GM18507 (cell line): ENCODE results near the gene GJA8.
"Not testable (repeated sequence)": the region's sequence is repeated elsewhere in the genome, so short reads cannot be mapped to it uniquely, and the experiment has no call there.

Experiments
- DNase-seq: peaks from one replicate; pipeline ENCODE4 v3.0.0; 2011; ENCODE audit warnings: low read depth; ENCODE audit not compliant: insufficient read length; ENCODE audit errors: extremely low spot score
- FAIRE-seq: peaks from 2 replicates; lab custom pipeline; 2011; peaks lifted over from hg19 to GRCh38; lab: Jason Lieb, UNC

GJA8 gene

DNA sequence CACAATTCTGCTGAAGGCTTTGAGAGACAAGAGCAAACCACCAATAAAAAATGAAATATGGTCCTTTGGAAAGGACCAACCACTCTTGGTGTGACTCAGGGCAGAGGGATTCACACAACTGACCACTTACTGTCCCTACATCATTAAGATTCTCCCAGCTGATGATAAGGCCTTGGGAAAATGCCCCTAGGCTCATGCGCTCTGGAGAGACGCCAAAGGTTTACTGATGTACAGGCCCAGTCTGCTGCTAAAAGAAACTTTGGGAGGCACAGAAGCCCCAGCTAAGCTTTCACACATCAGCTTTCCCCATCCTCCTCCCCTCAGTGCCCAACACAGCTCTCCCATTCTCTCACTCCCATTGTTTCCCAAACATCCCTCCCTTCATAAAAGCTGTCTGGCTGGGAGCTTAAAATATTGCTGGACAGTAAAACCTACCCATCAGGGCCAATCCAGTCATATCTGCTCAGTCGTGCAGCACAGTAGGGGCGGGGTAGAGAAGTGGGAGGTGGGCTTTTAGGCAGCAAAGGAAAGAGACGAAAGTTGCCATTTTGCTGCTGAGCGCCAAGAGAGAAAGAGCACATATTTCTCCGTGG is at the start of gene GJA8:
TSS of gene GJA8 (plus strand) at position 543 of the 593 bp plus-strand sequence. CDS start 5,161 bp downstream, outside the sequence.
- FAIRE-seq: no peak
- no peak for DNase-seq

DNA sequence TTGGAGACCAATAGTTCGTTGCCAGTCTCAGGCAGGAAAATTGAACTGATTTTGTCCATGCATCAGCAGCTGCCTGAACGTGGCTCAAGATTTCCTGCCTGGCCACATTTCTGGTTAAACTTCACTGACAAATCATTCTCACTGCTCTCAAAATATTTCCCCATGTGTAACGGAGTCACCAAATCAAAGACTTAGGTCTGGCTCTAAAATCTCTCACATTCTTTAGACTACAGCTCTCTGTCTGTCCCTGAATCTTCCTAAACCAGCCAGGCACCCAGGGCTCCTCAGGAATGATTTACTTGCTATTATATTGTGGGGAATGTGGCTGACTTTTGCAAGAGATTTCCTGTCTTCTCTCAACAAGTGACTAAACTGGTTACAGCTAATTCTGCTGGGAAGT is 49.2 kb upstream of the GJA8 start:
- FAIRE-seq (no peak), DNase-seq (no peak)

DNA sequence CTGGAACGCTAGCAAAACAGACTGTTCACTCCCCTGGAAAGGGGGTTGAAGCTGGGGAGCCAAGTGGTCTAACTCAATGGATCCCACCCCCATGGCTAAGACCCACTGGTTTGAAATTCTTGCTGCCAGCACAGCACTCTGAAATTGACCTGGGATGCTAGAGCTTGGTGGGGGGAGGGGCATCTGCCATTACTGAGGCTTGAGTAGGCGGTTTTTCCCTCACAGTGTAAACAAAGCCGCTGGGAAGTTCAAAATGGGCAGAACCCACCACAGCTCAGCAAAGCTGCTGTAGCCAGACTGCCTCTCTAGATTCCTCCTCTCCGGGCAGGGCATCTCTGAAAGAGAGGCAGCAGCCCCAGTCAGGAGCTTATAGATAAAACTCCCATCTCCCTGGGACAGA is 47.6 kb upstream of the GJA8 start:
- FAIRE-seq, DNase-seq: not testable (repeated sequence)

DNA sequence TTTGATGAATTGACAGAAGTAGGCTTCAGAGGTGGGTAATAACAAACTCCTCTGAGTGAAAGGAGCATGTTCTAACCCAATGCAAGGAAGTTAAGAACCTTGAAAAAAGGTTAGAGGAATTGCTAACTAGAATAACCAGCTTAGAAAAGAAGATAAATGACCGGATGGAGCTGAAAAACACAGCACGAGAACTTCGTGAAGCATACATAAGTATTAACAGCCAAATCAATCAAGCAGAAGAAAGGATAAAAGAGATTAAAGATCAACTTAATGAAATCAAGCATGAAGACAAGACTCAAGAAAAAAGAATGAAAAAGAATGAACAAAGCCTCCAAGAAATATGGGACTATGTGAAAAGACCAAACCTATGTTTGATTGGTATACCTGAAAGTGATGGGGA is 46.6 kb upstream of the GJA8 start:
- not testable (repeated sequence) for FAIRE-seq, DNase-seq

DNA sequence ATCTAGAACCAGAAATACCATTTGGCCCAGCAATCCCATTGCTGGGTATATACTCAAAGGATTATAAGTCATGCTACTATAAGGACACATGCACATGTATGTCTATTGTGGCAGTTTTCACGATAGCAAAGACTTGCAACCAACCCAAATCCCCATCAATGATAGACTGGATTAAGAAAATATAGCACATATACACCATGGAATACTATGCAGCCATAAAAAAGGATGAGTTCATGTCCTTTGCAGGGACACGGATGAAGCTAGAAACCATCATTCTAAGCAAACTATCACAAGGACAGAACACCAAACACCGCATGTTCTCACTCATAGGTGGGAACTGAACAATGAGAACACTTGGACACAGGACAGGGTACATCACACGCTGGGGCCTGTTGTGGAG is 35.4 kb upstream of the GJA8 start:
- FAIRE-seq, DNase-seq: not testable (repeated sequence)

DNA sequence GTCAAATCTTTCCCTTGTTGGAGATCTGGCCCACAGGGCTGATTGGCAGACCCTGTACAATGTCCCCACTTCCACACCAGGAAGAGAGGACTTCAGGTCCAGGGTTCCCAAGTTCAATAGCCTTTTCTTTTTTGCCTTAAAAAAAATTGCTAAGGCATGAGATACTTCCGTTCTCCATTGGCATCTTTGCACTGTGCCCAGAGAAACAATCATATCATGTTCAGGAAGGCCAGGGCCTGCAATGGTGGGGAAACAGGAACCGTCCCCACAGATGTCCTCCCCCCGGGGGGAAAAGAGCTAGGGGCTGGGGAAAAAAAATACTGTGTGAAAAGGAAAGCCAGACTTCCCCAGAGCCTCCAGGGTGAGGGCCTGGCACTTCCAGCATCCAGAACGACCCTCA is 24.6 kb upstream of the GJA8 start:
- FAIRE-seq: no peak
- DNase-seq: no peak

DNA sequence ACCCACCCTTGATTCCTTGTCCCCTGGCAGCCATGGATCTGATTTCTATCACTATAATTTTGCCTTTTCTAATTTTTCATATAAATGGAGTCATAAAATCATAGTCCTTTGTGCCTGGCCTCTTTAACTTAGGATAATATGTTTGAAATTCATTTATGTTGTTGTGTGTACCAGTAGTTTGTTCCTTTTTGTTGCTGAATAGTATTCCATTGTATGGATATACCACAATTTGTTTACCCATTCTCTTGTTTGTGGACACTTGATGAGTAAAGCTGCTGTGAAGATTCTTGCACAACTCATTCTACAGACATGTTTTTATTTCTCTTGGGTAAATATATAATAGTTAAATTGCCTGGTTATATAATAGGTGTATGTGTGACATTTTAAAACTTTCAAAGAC is 22.7 kb upstream of the GJA8 start:
- FAIRE-seq: no peak
- no peak for DNase-seq

DNA sequence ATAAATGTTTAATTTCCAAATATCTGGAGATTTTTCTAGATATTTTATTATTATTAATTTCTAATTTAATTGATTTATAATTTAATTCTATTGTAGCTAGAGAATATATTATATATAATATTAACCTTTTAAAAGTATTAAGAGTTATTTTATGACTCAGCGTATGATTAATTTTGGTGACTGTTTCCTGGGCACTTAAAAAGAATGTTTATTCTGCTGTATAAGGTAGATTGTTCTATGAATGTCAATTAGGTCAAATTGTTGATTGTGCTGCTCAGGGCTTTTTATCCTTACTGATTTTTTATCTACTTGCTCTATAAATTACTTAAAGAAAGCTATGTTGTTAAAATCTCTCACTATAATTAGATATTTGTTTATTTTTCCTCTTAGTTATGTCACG is 20.1 kb upstream of the GJA8 start:
- no peak for FAIRE-seq
- DNase-seq: no peak

DNA sequence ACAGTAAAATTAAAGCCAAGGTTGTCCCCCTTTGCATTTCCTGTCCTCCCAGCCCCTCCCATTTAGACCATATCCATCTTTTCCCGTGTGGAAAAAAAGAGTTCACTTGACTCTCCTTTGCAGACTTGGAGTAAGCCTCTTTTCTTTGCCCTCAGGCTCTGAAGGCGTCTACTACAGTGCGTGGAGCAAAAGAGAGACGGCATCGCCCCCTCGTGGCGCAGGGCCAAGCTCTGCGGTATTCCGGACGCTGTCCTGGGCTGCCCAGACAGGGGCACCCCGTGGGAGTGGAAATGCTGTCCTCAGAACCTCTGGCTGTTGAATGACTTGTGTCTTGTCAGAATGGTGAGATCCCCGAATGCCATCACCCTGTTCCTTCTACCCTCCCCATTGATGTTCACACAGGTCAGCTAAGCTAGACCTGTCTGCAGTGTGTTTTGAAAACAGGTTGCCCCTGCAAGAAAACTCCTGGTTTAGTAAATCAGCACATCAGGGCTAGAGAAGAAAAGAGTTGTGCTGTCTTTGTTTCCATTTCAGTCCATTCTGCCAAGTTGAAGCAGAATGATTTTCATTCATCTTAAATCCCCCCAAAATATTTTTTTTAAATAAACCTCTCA is 12.3 kb upstream of the GJA8 start:
- DNase-seq (peak; percentile 23), FAIRE-seq (peak; percentile 49)

DNA sequence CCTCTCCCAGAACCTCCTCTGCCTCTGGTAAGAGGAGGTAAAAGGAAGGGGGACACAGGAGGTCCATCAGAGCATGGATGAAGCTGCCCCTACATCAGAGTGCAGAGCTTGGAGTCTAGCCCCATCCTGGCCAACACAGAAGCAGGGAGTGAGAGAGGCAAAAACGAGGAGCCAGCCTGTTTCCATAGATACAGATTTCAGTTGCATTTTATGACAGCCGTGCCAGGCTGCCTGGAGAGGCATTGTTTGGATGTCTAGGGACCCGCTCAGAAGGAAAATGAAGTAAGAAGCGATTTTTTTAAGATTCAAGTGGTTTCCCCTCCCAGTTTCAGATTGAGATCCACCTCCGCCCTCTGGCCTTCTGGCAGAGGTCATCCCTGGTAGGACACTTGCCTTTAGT is 11.5 kb upstream of the GJA8 start:
- DNase-seq (no peak), FAIRE-seq (no peak)

DNA sequence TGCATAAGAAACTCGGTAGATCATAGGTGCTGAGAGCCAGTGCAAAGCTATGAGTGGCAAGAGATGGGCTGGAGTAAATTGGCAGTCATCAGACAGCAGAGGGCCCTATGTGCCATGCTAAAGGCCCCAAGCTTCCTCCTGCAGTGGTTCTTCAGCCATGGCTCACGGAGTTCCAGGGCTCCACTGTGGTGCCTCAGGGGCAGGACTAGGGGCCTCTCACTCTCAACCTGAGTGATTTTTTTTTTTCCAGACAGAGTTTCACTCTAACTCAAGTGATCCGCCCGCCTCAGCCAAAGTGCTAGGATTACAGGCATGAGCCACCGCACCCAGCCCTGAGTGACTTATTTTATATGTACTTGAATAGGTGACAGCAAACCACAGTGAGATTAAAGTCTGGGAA is 10.4 kb upstream of the GJA8 start:
- DNase-seq (no peak), FAIRE-seq (no peak)

DNA sequence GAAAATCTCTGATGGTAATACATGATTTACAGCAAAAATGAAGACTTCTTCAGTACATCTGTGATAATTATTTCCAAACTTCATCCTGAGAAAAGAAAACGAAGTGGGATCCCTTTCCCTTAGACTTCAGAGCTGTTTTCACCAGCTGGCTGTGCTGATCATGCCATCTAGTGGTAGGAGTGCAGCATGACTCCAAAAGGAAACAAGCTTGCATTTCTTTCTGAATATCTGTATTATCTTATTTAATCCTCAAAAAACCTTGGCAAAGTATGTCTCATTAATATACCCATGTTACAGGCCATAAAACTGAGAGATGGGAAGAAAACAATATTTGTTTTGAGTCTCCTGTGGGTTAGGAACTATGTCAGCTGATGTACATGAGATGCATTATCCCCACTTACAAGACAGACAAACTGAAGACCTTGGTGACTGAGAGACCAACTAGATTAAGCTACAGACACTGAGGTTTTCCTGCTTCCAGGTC is 9.8 kb upstream of the GJA8 start:
- DNase-seq (peak; percentile 32), FAIRE-seq (peak; percentile 84)

DNA sequence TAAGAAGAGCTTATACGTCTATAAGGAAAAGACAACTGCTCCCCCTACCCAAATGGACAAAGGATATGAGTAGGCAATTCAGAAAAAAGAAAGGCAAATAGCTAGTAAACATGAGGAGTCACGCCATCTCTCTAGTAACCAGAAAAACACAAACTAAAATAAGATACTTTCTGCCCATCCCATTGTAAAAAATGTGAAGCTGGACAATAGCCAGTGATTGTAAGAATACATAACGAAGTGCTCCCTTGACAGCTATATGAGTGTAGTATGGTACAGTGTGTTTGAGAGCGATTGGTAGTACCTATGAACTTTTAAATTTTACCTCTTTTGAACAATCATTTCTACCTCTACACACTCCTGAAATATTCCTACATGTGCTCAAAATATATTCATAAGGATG is 7.5 kb upstream of the GJA8 start:
- no peak for FAIRE-seq
- no peak for DNase-seq

DNA sequence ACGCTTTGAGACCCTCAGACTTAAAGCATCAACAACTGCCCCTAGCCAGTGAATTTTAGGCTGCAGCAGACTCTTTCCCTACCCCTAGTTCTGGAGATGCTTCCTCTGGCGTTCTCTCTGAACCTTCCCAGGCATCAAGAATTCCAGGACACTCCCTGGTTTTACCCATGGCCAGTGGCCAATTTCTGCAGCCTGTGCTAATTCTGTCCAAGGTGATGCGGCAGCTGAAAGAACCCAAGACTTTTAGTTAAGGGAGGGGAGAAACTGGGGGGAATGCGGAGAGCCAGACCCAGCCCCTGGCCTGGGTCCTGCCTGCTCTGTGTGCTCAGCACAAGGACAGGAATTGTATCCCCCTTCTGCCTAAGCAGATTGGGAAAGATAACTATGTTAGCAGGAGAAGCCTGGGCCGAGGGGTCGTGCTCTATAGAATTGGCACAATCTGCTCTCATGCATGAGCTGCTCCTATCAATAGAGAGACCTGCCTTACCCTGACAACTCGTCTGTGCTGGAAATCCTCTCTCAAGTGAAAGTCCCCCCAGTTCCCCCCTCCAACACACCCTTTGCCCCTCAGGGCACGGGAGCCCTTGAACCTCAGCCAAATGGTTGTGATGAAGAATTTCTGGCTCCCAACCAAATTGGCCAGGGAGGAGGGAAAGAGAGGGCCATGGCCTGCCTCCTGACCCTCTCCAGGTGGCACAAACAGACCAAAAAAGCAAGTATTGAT is 5.4 kb upstream of the GJA8 start:
- FAIRE-seq (no peak), DNase-seq (no peak)

DNA sequence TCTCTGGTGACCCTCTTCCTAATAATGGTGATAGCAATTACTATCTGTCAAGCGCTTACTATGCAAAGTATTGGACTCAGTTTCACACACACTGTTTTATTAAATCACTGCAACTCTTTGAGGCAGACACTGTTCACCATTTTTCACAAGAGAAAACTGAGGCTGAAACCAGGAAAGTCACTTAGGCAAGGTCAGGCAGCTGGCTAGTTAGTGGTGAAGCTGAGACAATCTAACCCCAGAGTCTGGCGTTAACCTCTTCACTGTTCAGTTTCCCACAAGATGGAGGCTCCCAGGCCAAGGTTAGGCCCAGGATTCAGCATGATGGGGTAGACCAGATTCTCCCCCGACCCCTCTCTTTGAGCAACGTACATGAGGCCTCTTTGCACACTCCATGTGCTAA is 4.8 kb upstream of the GJA8 start:
- FAIRE-seq (no peak), DNase-seq (no peak)

DNA sequence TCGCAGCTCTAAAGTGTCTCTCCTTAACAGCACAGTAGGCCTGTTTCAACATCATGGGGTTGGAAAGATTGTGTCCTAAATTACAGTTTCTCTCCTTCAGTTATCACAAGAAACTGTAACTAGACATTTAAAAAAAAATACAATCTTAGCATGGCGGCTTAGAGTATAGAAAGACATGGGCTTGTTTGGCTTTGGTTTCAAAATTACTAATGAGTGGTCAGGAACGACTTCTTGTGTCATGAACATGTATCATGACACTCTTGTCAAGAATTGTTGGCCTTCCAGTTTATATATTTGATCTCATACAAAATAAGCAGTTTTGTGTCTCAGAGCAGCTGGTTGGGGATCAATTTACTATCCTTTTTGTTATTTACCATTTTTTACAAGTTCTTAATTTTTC is 2.1 kb downstream of the GJA8 start:
- DNase-seq (no peak), FAIRE-seq (peak; percentile 35)

DNA sequence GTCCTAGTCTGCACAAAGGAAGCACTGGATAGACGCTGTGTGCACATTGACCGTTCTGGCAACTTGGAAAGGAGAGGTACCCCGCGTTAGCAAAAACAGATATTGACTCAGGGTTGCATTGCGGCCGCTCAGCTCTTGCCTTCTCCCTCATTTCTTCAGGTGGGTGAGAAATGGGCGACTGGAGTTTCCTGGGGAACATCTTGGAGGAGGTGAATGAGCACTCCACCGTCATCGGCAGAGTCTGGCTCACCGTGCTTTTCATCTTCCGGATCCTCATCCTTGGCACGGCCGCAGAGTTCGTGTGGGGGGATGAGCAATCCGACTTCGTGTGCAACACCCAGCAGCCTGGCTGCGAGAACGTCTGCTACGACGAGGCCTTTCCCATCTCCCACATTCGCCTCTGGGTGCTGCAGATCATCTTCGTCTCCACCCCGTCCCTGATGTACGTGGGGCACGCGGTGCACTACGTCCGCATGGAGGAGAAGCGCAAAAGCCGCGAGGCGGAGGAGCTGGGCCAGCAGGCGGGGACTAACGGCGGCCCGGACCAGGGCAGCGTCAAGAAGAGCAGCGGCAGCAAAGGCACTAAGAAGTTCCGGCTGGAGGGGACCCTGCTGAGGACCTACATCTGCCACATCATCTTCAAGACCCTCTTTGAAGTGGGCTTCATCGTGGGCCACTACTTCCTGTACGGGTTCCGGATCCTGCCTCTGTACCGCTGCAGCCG is 5.4 kb downstream of the GJA8 start:
- no peak for DNase-seq
- no peak for FAIRE-seq

DNA sequence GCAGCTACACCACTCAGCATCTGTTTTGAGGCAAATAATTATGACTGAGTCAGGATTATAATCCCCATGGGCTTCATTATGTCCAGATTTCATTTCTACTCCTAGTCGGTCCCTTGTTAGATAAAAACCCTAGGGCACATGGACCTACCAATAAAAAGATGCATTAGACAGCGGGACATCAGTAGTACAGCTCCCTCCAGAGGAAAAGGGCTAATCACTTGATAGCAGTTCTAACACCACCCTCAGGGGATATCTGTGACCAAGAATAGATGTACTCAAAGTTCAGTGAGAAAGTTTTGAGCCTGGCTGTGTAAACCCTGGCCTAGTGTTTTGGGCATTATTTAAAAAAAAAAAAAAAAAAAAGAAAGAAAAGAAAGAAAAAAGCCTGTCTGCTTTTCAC is 10.0 kb downstream of the GJA8 start:
- DNase-seq (no peak), FAIRE-seq (no peak)

DNA sequence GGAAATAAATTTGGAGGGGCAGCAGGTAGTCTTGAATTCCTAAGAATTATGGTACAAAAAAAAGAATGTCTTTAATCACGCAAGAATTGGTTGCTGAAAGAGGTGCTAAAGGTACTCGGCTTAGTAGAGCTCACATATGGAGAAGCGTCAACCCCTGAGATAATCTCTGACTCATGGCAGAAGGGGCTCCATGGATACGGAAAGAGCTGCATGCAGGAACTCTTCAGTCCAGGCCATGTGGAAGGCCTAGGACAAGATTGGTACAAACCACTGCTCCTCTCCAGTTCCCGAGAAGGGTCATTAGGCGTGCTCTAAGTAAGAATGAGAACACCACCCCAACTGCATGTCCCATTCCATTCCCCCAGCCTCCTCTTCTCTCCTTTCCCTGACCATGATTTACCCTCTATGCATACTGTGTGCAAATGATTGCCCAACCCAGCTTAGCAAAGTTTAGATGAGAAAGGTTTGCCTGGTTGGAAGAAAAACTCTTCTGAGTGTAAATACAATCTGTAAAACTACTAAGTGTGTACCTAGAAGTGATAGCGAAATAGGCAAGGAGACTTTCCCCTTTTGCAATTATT is 10.9 kb downstream of the GJA8 start:
- DNase-seq (no peak), FAIRE-seq (no peak)

DNA sequence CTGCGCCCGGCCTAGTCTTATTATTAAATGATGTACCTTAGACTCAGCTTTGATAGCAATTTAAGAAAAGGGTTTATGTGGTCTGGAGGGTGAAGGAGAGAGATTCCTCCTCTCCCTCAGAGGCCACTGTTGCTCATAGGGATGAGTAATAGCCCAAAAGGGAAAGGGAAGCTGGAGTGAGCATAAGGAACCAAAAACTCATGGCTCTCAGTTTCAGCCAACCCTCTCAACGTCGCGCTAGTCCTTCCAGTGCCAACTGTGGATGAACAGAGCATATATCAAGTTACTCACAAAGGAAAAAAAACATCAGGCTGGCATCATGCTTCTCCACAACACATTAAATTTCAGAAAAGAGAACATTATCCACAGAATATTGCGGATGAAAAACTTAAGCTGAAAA is 17.3 kb downstream of the GJA8 start:
- FAIRE-seq (no peak), DNase-seq (no peak)
